GM20000 (cell line): ENCODE measurements around the gene EDAR.

Experiments
- DNase-seq: peaks from one replicate; pipeline ENCODE4 v3.0.0; 2012; ENCODE audit warnings: low spot score
- CTCF ChIP-seq: IDR thresholded peaks from 2 replicates; pipeline ENCODE4 v1.5.1; 2012; ENCODE audit warnings: mild to moderate bottlenecking, control low read depth; ENCODE audit errors: extremely low read depth, missing control alignments

The EDAR gene

GRCh38 chr2:108934583-108935245 is 54.3 kb downstream of the EDAR start:
- no peak for DNase-seq
- no peak for TF ChIP-seq CTCF

- no peak for TF ChIP-seq CTCF
- DNase-seq = no peak
These were observed 54.9 kb downstream of the EDAR start for GRCh38 chr2:108934151-108934550.

GRCh38 chr2:108933691-108934117 is 55.3 kb downstream of the EDAR start:
- no peak for DNase-seq

GRCh38 chr2:108932736-108933332 is 56.2 kb downstream of the EDAR start:
- TF ChIP-seq CTCF = no peak
- DNase-seq = no peak

More at GRCh38 chr2:108933691-108934117, 55.3 kb downstream of the EDAR start:
- no peak for TF ChIP-seq CTCF

- DNase-seq = no peak
- TF ChIP-seq CTCF = no peak
These were observed 57.6 kb downstream of the EDAR start for GRCh38 chr2:108931372-108931771.

GRCh38 chr2:108929807-108930425 is 59.1 kb downstream of the EDAR start:
- no peak for TF ChIP-seq CTCF
- no peak for DNase-seq

- DNase-seq = no peak
- TF ChIP-seq CTCF = no peak
These were observed 60.2 kb downstream of the EDAR start for GRCh38 chr2:108928660-108929377.
